ES-I3 (cell line): ENCODE results near the gene ZNF765.
"Not testable (repeated sequence)": the region's sequence is repeated elsewhere in the genome, so short reads cannot be mapped to it uniquely, and the experiment has no call there.

Experiments used
- H3K36me3 ChIP-seq: 2 replicates; pipeline ENCODE4 v1.6.1; 2013; ENCODE audit warnings: mild to moderate bottlenecking, low read length, control low read depth, moderate library complexity; ENCODE audit not compliant: insufficient read depth
- H3K4me1 ChIP-seq: 2 replicates; pipeline ENCODE4 v1.6.1; 2013; ENCODE audit warnings: mild to moderate bottlenecking, control low read depth, low read length; ENCODE audit not compliant: insufficient read depth
- H3K9ac ChIP-seq: 2 replicates; pipeline ENCODE4 v1.6.1; 2013; ENCODE audit warnings: low read depth, mild to moderate bottlenecking, low read length, moderate library complexity
- H3K9me3 ChIP-seq: 2 replicates; pipeline ENCODE4 v1.6.1; 2013; ENCODE audit warnings: mild to moderate bottlenecking, low read length, moderate library complexity; ENCODE audit not compliant: control insufficient read depth, insufficient read depth

The ZNF765 gene

DNA sequence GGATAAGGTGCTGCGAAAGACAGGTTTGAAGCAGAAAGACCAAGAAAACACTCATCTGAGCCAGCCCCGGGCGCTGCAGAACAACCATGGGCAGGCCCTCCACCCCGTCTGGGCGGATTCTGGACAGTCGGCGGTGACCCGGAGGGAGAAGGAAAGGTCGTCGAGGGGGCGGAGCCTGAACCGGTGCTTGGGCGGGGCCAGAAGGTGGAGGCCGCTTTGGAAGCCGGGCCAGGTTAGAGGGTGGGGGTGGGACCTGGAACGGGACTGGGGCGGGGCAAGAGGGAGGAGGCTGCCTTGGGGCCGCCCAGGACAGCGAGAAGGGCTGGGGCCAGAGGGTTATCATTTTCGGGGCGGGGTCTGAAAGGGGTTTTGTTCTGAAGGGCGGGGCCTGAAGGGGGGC, 5.0 kb upstream of the ZNF765 start:
- 0 out of 2 replicates have a peak, but pooled peaks cover 3% of the 10 kb centered on the region for H3K9me3 ChIP-seq
- H3K4me1 ChIP-seq: no peaks in the 10 kb centered on the region
- H3K36me3 ChIP-seq: peaks cover 3% of the 10 kb centered on the region; the same call in 1 of the 2 replicates
- H3K9ac ChIP-seq: peak overlapping the region; percentile 31; the same call in 1 of the 2 replicates

- Histone ChIP-seq H3K36me3 (no peaks in the 10 kb centered on the region), H3K4me1 (no peaks in the 10 kb centered on the region), H3K9me3 (no peaks in the 10 kb centered on the region), H3K9ac (peak overlapping the region; percentile 54)
These were observed 401 bp upstream of the ZNF765 start for GRCh38 chr19:53394522-53394973.

GRCh38 chr19:53395840-53396524, 1.0 kb downstream of the ZNF765 start:
- not testable (repeated sequence) for H3K4me1 ChIP-seq, H3K36me3 ChIP-seq, H3K9me3 ChIP-seq
- peak overlapping the region; percentile 87 for H3K9ac ChIP-seq

GRCh38 chr19:53396525-53396868, 1.5 kb downstream of the ZNF765 start:
- H3K9me3 ChIP-seq: no peaks in the 10 kb centered on the region
- no peaks in the 10 kb centered on the region for H3K36me3 ChIP-seq
- H3K4me1 ChIP-seq: no peaks in the 10 kb centered on the region
- H3K9ac ChIP-seq: peak overlapping the region; percentile 13; the same call in 1 of the 2 replicates

DNA sequence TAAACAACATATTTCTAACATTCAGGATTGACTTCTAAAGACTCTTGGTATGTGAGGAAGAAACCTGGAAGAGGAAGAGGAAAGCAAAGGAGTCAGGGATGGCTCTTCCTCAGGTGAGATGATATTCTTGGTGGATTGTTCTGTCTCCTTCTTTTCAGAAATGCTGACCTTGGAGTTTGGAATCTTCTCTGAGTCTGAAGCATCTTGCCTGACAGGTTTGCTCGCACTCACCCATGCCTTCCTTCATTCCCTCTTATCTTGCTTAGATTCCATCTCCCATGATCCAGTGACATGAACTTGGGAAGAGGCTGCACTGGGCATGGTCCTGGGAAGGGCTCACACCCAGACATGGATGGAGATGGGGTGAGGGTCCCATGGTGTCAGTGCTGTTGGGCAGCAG, 3.0 kb downstream of the ZNF765 start:
- not testable (repeated sequence) for H3K36me3 ChIP-seq, H3K9ac ChIP-seq, H3K4me1 ChIP-seq, H3K9me3 ChIP-seq

- Histone ChIP-seq H3K9me3 (peaks cover 35% of the 10 kb centered on the region), H3K36me3 (peaks cover 31% of the 10 kb centered on the region), H3K9ac (no peak overlapping the region), H3K4me1 (no peaks in the 10 kb centered on the region)
These were observed 14.7 kb downstream of the ZNF765 start for GRCh38 chr19:53409505-53410204.

GRCh38 chr19:53420520-53421315, 25.8 kb downstream of the ZNF765 start:
- H3K4me1 ChIP-seq, H3K9ac ChIP-seq, H3K36me3 ChIP-seq, H3K9me3 ChIP-seq: not testable (repeated sequence)

GRCh38 chr19:53422551-53422950, 27.6 kb downstream of the ZNF765 start:
- Histone ChIP-seq H3K36me3 (no peaks in the 10 kb centered on the region), H3K9ac (no peak overlapping the region)

GRCh38 chr19:53423074-53423473, 28.1 kb downstream of the ZNF765 start:
- not testable (repeated sequence) for H3K36me3 ChIP-seq, H3K4me1 ChIP-seq, H3K9ac ChIP-seq, H3K9me3 ChIP-seq

More at GRCh38 chr19:53422551-53422950, 27.6 kb downstream of the ZNF765 start:
- H3K9me3 ChIP-seq: no peaks in the 10 kb centered on the region; the same call in 1 of the 2 replicates
- H3K4me1 ChIP-seq: no peaks in the 10 kb centered on the region

DNA sequence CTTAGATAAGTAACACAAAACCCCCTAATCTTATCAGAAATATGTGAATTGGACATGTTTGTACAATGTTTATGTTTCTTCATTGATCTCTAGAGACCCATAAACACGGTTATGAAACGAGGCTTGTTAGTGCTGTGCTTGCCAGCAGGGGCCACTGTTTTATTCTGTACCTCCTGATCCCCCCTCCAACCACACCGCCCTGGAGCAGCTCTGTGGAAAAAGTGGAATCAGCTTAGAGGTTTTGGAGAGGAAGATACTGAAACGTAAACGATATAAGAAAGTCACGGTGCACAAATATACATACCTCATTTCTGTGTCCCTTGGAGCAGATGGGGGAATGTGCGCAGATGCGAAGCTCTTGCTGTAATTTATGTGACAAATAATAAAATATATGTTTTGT, 28.7 kb downstream of the ZNF765 start:
- not testable (repeated sequence) for H3K9ac ChIP-seq, H3K4me1 ChIP-seq, H3K9me3 ChIP-seq, H3K36me3 ChIP-seq

- no peaks in the 10 kb centered on the region for H3K4me1 ChIP-seq
- H3K36me3 ChIP-seq: no peaks in the 10 kb centered on the region
- no peaks in the 10 kb centered on the region for H3K9me3 ChIP-seq
- H3K9ac ChIP-seq: no peak overlapping the region
These were observed 30.1 kb downstream of the ZNF765 start for GRCh38 chr19:53424968-53425597.

DNA sequence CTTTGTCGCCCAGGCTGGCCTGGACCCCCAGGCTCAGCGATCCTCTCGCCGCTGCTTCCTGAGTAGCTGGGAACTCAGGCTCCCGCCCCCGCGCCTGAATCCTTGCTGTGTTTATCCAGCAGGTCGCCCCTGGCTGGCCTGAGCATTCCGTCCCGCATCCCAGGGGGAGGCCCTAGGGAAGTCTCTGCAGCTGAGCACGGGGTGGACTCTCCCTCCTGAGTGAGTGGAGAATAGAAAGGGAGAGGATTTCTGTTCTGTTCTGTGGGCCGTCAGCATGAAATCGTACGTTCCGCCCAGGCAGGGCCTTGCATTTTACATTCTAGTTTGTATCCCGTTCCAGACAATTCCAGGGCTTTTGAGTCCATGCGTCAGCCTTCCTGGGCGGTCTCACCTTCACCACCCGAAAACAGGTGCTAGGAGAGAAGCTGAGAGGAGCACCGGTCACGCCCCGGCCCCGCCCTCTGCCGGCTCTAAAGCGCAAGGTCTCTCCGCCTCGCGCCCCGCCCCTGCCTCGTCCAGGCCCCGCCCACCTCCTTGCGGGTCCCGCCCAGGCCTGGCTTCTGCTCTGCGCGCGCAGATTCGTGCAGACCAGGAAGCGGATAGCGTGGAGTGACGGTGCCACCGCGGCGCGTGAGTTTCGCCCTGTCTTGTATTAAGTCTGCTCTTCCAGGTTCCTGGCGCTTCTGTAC, 36.6 kb downstream of the ZNF765 start, which contains the start of gene ZNF761:
TSS of gene ZNF761 (plus strand) at position 586 of the 689 bp plus-strand sequence. CDS start 15,285 bp downstream, outside the sequence.
- H3K9ac ChIP-seq: peak within 1 kb of the TSS; percentile 96
- no peaks in the 10 kb centered on the region for H3K9me3 ChIP-seq
- H3K4me1 ChIP-seq: no peaks in the 10 kb centered on the region
- H3K36me3 ChIP-seq: peaks cover 5% of the 10 kb centered on the region; the same call in 1 of the 2 replicates

- H3K9me3 ChIP-seq: no peaks in the 10 kb centered on the region
- H3K36me3 ChIP-seq: peaks cover 5% of the 10 kb centered on the region; the same call in 1 of the 2 replicates
- H3K9ac ChIP-seq: peak overlapping the region; percentile 96
These were observed 37.2 kb downstream of the ZNF765 start for GRCh38 chr19:53432088-53432661.

More at GRCh38 chr19:53432088-53432661, 37.2 kb downstream of the ZNF765 start:
- H3K4me1 ChIP-seq: no peaks in the 10 kb centered on the region
